ENCODE measurements around the gene EXTL1.
A peak's percentile ranks its signal among the peaks of the same experiment; 100 is the strongest.
"Not testable (repeated sequence)": the region's sequence is repeated elsewhere in the genome, so short reads cannot be mapped to it uniquely, and the experiment has no call there.

The EXTL1 gene, protein sequence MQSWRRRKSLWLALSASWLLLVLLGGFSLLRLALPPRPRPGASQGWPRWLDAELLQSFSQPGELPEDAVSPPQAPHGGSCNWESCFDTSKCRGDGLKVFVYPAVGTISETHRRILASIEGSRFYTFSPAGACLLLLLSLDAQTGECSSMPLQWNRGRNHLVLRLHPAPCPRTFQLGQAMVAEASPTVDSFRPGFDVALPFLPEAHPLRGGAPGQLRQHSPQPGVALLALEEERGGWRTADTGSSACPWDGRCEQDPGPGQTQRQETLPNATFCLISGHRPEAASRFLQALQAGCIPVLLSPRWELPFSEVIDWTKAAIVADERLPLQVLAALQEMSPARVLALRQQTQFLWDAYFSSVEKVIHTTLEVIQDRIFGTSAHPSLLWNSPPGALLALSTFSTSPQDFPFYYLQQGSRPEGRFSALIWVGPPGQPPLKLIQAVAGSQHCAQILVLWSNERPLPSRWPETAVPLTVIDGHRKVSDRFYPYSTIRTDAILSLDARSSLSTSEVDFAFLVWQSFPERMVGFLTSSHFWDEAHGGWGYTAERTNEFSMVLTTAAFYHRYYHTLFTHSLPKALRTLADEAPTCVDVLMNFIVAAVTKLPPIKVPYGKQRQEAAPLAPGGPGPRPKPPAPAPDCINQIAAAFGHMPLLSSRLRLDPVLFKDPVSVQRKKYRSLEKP

GRCh38 chr1:26021647-26022403, at the start of gene EXTL1:
TSS of gene EXTL1 (plus strand) at chr1:26021775. CDS start at chr1:26022647, 872 bp downstream.
- DNase-seq (ENCODE audit: low spot score), result peak; percentile 84

DNA sequence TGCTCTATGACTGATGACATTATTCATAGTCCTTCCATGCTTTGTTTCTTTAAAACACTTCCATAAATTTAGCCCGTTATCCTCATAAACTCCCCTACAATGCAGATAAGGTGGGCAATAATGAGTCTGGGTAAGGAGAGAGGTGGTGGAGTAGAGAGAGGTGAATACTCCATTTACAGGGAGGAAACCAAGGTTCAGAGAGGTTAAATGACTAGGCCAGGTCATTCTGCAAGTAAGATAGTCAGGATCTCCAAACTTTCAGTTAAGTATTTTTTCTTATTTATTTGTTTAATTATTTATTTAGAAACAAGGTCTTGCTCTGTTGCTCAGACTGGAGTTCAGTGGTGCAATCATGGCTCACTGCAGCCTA, 49.8 kb upstream of the EXTL1 start:
- DNase-seq (ENCODE audit: low spot score), result no peak

DNA sequence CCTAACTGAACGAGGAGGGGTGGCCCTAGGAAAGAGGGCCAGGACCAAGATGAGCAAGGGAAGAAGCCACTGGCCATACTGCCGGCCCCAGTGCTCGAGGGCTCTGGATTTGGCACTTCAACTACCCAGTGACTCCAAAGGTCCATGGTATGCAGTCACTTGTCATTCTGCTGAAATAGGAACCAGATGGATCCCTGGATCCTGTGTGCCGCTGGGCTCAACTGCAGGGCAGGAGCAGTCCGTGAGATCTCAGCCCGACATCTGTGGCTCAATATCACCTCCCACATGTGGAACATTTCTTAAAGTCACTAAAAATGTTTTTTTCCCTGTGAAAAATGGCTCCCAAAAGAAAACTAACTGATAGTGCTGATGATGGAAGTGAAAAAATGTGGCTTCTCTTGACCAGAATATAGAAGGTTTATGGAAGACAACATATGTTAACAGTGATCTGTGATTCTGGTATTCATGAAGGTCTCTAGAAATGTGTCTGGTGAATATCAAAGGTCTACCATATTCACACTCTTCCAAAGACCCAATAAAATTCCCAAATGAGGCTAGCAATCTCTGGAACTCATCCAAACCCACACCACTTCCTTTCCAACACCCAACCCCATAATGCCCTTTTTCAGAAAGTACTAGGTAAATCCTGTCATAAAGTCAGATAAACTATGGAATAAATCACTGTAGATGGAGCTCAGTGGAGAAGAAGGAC, 47.8 kb upstream of the EXTL1 start:
- no peak for DNase-seq (ENCODE audit: low spot score)

DNA sequence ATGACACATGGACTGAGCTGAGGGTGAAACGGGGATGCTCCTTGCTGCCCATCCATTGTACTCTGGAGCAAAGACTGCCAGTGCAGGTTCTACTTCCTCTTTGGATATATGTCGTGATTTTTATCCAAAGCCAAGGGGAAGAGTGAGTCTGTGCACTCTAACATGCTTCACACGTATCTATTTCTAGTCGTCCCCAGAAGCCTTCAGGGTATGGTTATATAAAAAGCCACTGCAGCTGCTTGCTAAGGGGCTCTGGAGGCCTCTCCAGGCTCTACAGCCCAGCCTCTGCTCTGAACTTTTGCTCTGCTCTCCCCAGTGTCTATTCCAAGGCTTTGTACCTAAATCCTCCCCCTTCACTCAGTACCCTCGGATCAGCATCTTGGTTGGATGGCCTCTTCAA, 43.8 kb upstream of the EXTL1 start:
- no peak for DNase-seq (ENCODE audit: low spot score)

DNA sequence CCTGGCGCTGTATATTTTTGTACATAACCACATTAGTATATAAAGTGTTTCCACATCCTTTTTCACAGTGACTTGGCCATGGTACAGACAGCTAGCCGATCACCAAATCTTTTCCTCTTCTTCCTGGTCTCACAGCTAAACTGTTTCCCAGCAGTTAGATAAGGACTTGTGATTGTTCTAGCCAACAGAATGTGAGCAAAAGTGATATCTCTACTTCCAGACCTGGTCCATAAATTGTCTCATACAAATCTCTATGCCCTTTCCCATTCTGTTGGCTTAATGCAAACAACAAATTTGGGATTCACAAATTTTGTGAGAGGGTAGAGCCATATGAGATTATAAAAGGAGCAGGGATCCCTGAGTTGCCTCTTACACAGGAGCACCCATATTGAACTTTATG, 43.2 kb upstream of the EXTL1 start:
- no peak for DNase-seq (ENCODE audit: low spot score)

DNA sequence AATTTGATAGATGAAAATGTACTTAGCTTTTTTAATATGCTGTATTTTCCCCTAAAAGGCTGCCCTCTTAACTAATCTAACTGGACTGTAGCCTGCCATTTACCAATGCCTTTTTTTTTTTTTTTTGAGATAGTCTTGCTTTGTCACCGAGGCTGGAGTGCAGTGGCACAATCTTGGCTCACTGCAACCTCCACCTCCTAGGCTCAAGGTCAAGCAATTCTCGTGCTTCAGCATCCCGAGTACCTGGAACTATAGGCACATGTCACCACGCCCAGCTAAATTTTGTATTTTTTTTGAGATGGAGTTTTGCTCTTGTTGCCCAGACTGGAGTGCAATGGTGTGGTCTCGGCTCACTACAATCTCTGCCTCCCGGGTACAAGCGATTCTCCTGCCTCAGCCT, 42.4 kb upstream of the EXTL1 start:
- no peak for DNase-seq (ENCODE audit: low spot score)

DNA sequence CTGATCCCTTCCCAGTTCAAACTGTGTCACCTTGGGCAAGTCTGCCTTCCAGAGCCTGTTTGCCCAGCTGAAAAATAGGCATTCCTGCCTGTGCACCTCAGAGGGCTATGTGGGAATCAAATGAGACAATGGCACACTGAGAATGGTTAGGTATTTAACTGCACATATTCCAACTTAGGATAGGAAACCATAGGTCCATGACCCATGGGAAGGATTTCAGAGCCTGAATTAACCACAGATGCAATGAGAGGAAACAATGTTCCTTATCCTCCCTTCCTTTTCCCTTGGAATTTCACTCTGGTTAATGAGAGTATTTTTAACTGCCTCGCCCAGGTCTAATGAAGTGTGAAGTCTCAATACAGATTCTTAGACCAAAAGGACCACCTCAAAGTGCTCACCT, 36.4 kb upstream of the EXTL1 start:
- DNase-seq (ENCODE audit: low spot score), result no peak

GRCh38 chr1:25985670-25986069, 35.9 kb upstream of the EXTL1 start:
- DNase-seq (ENCODE audit: low spot score), result no peak

- not testable (repeated sequence) for DNase-seq (ENCODE audit: low spot score)
These were observed 34.8 kb upstream of the EXTL1 start for GRCh38 chr1:25986773-25987172.

DNA sequence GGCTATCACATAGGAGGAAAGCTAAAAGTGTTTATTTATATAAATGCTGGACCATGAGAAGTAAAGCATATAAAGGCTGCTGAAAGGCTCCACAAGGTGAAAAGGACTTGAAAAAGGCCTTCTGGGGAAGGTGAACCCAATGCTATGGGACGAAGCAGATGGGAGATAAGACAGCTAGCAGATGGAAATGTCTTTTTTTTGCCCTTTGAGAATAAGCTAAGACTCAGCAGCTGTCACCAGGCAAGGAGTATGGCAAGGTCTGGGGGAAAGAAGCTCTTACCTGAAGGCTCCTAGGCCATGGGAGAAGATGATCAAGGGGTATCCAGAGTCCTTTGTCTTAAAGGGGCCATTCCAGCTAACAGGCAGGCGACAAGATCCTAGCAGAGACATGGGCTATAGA, 33.6 kb upstream of the EXTL1 start:
- peak; percentile 28 for DNase-seq (ENCODE audit: low spot score)

DNA sequence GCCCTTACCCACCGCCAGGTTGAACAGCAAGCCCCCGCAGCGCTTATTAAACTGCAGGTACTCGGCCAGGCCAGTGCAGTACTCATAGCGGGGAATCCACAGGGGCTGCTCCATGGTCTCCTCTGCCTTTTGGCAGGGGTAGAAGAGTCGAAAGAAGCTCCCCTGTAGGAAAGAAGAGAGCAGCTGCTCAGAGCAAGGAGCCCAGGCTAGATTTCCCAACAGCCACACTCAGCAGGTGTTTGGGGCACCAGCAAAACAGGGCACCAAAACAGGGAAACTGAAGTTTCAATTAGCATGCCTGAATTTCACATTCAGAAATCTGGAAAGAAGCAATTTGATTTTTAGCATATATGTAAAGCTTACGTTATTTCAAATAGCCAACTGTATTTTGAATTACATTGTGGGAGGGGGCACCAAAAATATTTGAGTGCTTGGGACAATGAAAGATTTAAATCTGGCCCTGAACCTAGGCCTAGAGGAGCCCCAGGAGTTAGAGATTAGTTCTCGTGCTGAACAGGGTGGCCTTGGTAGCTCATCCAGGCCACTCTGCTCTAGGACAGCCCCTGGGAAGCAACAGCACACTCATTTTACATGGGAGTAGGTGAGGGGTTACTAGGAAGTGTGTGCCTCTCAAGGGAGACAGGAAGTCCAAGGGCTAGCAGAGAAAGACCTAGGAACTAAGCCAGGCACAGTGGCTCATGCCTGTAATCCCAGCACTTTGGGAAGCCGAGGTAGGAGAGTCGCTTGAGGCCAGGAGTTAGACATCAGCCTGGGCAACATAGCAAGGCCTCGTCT, 31.9 kb upstream of the EXTL1 start:
- DNase-seq (ENCODE audit: low spot score), result no peak

DNA sequence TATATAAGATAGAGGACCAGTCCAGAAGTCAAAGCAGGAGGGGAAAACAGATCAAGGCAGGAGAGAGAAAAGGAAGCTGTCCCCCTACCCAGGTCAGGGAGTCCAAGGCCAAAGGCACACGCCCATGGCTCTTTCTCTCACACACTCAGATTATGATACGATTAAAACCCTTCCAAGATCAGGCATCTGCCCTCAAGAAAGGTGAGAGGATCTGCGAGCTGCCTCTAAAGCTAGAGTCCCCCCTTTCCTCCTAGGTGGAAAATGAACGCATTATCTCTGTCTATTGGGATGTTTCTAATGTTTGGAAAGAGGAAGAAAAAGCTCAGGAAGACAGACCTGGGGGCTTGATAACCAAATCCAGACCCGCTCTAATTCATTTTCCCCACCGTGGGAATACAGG, 31.3 kb upstream of the EXTL1 start:
- DNase-seq (ENCODE audit: low spot score), result no peak

- DNase-seq (ENCODE audit: low spot score), result no peak
These were observed 30.7 kb upstream of the EXTL1 start for GRCh38 chr1:25990702-25991395.

- DNase-seq (ENCODE audit: low spot score), result no peak
These were observed 29.5 kb upstream of the EXTL1 start for GRCh38 chr1:25991937-25992688.

GRCh38 chr1:25992689-25993171, 28.8 kb upstream of the EXTL1 start:
- no peak for DNase-seq (ENCODE audit: low spot score)

DNA sequence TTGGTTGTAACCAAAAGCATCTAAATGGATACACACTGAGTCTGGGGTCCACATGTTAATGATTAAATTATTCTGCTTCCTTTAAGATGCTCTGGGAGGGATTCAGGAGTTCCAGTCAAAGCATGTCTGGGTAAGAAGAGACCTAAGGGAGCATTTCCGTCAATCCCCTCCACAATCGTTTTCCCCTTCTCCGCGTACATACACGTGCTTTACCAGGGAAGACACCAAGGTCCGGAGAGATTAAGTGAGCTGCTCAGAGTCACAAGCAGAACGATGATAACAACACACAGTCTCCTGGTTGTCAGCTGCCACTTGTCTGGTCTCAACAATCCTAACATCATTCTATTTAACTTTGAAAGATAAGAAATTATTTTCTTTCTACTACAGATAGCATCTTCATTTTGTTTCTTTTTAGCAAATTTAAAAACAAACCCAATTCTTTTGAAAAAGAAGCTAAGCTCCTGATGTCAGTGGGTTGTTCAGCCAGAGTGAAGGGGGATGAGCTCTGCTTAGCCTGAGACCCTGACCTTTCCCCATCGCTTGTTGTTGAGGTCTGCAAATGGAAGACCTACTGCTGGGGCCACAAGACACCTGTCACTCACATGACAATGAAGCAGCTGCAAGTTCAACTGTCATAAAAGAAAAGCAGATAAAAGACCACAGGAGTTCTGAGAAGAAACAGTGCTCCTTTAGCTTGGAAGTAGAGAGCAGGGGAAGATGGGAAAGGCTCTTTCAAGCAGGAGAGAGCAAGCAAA, 28.2 kb upstream of the EXTL1 start:
- DNase-seq (ENCODE audit: low spot score), result no peak

GRCh38 chr1:25994402-25995150, 27.0 kb upstream of the EXTL1 start:
- DNase-seq (ENCODE audit: low spot score), result no peak
